SK-N-SH (cell line): ENCODE measurements around the gene GSG1. TPM values are rescaled to one million over a fixed set of nuclear protein-coding genes. Genes with fewer than 3 reads are reported as not detected.

Source experiments
- CTCF ChIA-PET: fragments of 300-600, 350-600 bp; formaldehyde crosslinking; extraction: SDS; loops from one replicate; lab custom pipeline; 2021; lab: Yijun Ruan, JAX
- POLR2A ChIA-PET: fragments of 350-600 bp; sonication (Branson Sonifier 250); formaldehyde crosslinking; extraction: SDS; loops from one replicate; lab custom pipeline; 2020; ENCODE audit warnings: antibody characterized with exemption, inconsistent platforms; lab: Yijun Ruan, JAX
- DNase-seq: peaks from one replicate; pipeline ENCODE4 v3.0.0; 2012
- H2AFZ ChIP-seq: fragments of 200-600 bp; sonication (generic); 2 replicates; pipeline ENCODE4 v1.8.1; 2016; ENCODE audit warnings: antibody characterized with exemption, mild to moderate bottlenecking, low read depth
- H3F3A ChIP-seq: fragments of 200-600 bp; sonication (generic); replicated peaks from 2 replicates; pipeline ENCODE3; 2016; ENCODE audit warnings: antibody characterized with exemption, mild to moderate bottlenecking; ENCODE audit not compliant: insufficient read depth
- H3K27ac ChIP-seq, 2 experiments: fragments of 200-500 bp in 1 of 2; fragments of 200-600 bp in 1 of 2; sonication (Bioruptor generic) in 1 of 2; sonication (generic), shearing (Covaris generic) in 1 of 2; 2 replicates each; pipeline versions ENCODE4 v1.5.1 to v1.6.1; 2014 to 2016; ENCODE audit warnings: low read depth in 2 of 2, inconsistent platforms in 1 of 2, low read length in 1 of 2, mild to moderate bottlenecking in 1 of 2, mixed read lengths in 1 of 2
- H3K27me3 ChIP-seq: fragments of 200-600 bp; sonication (generic), shearing (Covaris generic); 2 replicates; pipeline ENCODE4 v1.6.1; 2016; ENCODE audit warnings: mixed run types; ENCODE audit not compliant: insufficient read depth
- H3K36me3 ChIP-seq, 2 experiments: fragments of 200-500 bp in 1 of 2; fragments of 200-600 bp in 1 of 2; sonication (Bioruptor generic) in 1 of 2; sonication (generic) in 1 of 2; replicated peaks in 1 of 2; 2 replicates each; pipeline versions ENCODE3 to v1.5.1; 2014 to 2016; ENCODE audit warnings: low read length in 1 of 2, mild to moderate bottlenecking in 1 of 2; ENCODE audit not compliant: insufficient read depth in 2 of 2, control insufficient read depth in 1 of 2
- H3K4me1 ChIP-seq, 2 experiments: fragments of 200-500 bp in 1 of 2; fragments of 200-600 bp in 1 of 2; sonication (Bioruptor generic) in 1 of 2; sonication (generic), shearing (Covaris generic) in 1 of 2; 2 replicates each; pipeline versions ENCODE4 v1.5.1 to v1.6.1; 2014 to 2016; ENCODE audit warnings: low read depth in 1 of 2, low read length in 1 of 2, mixed run types in 1 of 2; ENCODE audit not compliant: insufficient read depth in 2 of 2, control insufficient read depth in 1 of 2
- H3K4me2 ChIP-seq: fragments of 200-600 bp; sonication (generic), shearing (Covaris generic); 2 replicates; pipeline ENCODE4 v1.6.1; 2017; ENCODE audit warnings: mixed run types
- H3K4me3 ChIP-seq, 2 experiments: fragments of 200-500 bp in 1 of 2; fragments of 200-600 bp in 1 of 2; sonication (Bioruptor generic) in 1 of 2; sonication (generic), shearing (Covaris generic) in 1 of 2; 2 replicates each; pipeline versions ENCODE4 v1.5.1 to v1.8.1; 2014 to 2016; ENCODE audit warnings: low read depth in 2 of 2, inconsistent platforms in 1 of 2, low read length in 1 of 2, mild to moderate bottlenecking in 1 of 2, mixed read lengths in 1 of 2, moderate library complexity in 1 of 2
- H3K79me2 ChIP-seq: fragments of 200-600 bp; sonication (generic); 2 replicates; pipeline ENCODE4 v1.8.1; 2017; ENCODE audit warnings: mild to moderate bottlenecking; ENCODE audit not compliant: insufficient read depth
- H3K9ac ChIP-seq: fragments of 200-600 bp; sonication (generic); 2 replicates; pipeline ENCODE4 v1.6.1; 2017; ENCODE audit warnings: mixed run types
- H3K9me2 ChIP-seq: fragments of 200-600 bp; sonication (generic); 2 replicates; pipeline ENCODE4 v1.6.1; 2017; ENCODE audit warnings: mixed run types
- H3K9me3 ChIP-seq: fragments of 200-600 bp; sonication (generic); 2 replicates; pipeline ENCODE4 v1.6.1; 2017; ENCODE audit warnings: mixed run types, mild to moderate bottlenecking, moderate library complexity
- H4K20me1 ChIP-seq: fragments of 200-600 bp; sonication (generic); 2 replicates; pipeline ENCODE4 v1.6.1; 2017; ENCODE audit warnings: mild to moderate bottlenecking, mixed run types; ENCODE audit not compliant: insufficient read depth
- EP300 ChIP-seq, 2 experiments: IDR thresholded peaks; 2 replicates each; pipeline versions ENCODE4 v1.4.0 to v1.6.1; 2012; ENCODE audit warnings: borderline replicate concordance in 1 of 2, low read depth in 1 of 2, low read length in 1 of 2
- EZH2phosphoT487 ChIP-seq: fragments of 200-600 bp; sonication (generic); IDR thresholded peaks from 2 replicates; pipeline ENCODE4 v1.6.1; 2017; ENCODE audit warnings: low read depth, mixed run types, mild to moderate bottlenecking, antibody characterized with exemption, moderate library complexity, borderline replicate concordance
- FOSL2 ChIP-seq: IDR thresholded peaks from 2 replicates; pipeline ENCODE4 v1.4.0; 2012; ENCODE audit warnings: low read depth, mild to moderate bottlenecking, moderate library complexity, borderline replicate concordance
- FOXJ3 ChIP-seq: sonication (generic); formaldehyde crosslinking; IDR thresholded peaks from 2 replicates; pipeline ENCODE4 v1.5.1; 2020; ENCODE audit warnings: mild to moderate bottlenecking, missing genetic modification reagents
- GATA2 ChIP-seq: sonication (generic); formaldehyde crosslinking; IDR thresholded peaks from 2 replicates; pipeline ENCODE4 v1.5.0; 2020; ENCODE audit warnings: mild to moderate bottlenecking, missing genetic modification reagents
- IRF3 ChIP-seq: fragments of 150-350 bp; IDR thresholded peaks from 2 replicates; pipeline ENCODE4 v1.6.1; 2016; ENCODE audit warnings: mild to moderate bottlenecking, low read depth, low read length
- JUND ChIP-seq: IDR thresholded peaks from 2 replicates; pipeline ENCODE4 v1.4.0; 2012
- MEF2A ChIP-seq: IDR thresholded peaks from 2 replicates; pipeline ENCODE4 v1.4.0; 2012; ENCODE audit warnings: low read depth, borderline replicate concordance
- NFIC ChIP-seq: IDR thresholded peaks from 2 replicates; pipeline ENCODE4 v1.4.0; 2012; ENCODE audit warnings: borderline replicate concordance
- NRF1 ChIP-seq: IDR thresholded peaks from 2 replicates; pipeline ENCODE4 v1.6.1; 2012; ENCODE audit warnings: low read depth, mild to moderate bottlenecking, low read length
- REST ChIP-seq: IDR thresholded peaks from 2 replicates; pipeline ENCODE4 v1.6.1; 2012; ENCODE audit warnings: mild to moderate bottlenecking, low read depth, low read length, moderate library complexity
- SMC3 ChIP-seq: IDR thresholded peaks from 2 replicates; pipeline ENCODE4 v1.6.1; 2012; ENCODE audit warnings: low read depth, low read length, improper control_type of control experiment
- USF1 ChIP-seq: IDR thresholded peaks from 2 replicates; pipeline ENCODE4 v1.4.0; 2012; ENCODE audit warnings: low read depth, borderline replicate concordance
- USF2 ChIP-seq: fragments of 150-350 bp; IDR thresholded peaks from 2 replicates; pipeline ENCODE4 v1.6.1; 2017; ENCODE audit warnings: antibody characterized with exemption, low read length, low read depth, borderline replicate concordance
- YY1 ChIP-seq: IDR thresholded peaks from 2 replicates; pipeline ENCODE4 v1.4.0; 2012; ENCODE audit warnings: low read depth, mild to moderate bottlenecking
- ZBTB33 ChIP-seq: IDR thresholded peaks from 2 replicates; pipeline ENCODE4 v1.4.0; 2012; ENCODE audit warnings: low read depth, borderline replicate concordance
- WGBS: methylation state at CpG from one replicate; pipeline ENCODE4 v1.1.6; 2017; ENCODE audit warnings: low lambda C conversion rate; 5-methylcytosine and 5-hydroxymethylcytosine counted together
- polyA plus RNA-seq, 3 experiments: library from polyadenylated mRNA; depleted of rRNA; stranded (reverse); fragments of >200 nt; gene quantifications; 2 replicates each; pipeline ENCODE4 v1.2.3, GENCODE V29; 2012

The GSG1 gene
- polyA plus RNA-seq, 1 of the 3 experiments (the other 2 are of a cell fraction), result 0.39 TPM

GRCh38 chr12:13152281-13152680 lies 48.8 kb upstream of the GSG1 start (continued):
- no peak for TF ChIP-seq NRF1

- Histone ChIP-seq H3K27me3 (no peaks in the 10 kb centered on the region), H2AFZ (no peak overlapping the region), H3K4me1 (peaks cover 0 to 6% of the 10 kb centered on the region in 2 experiments; a peak in 1 of 4 replicates), H3K36me3 (no peaks in the 10 kb centered on the region), H3K9ac (no peak overlapping the region), H4K20me1 (no peaks in the 10 kb centered on the region), H3K9me2 (no peaks in the 10 kb centered on the region), H3K27ac (no peak overlapping the region), H3K79me2 (no peaks in the 10 kb centered on the region), H3K9me3 (no peaks in the 10 kb centered on the region), H3K4me3 (no peak overlapping the region), H3F3A (no peaks in the 10 kb centered on the region), H3K4me2 (no peak overlapping the region)
- TF ChIP-seq JUND (no peak), FOSL2 (no peak), MEF2A (no peak), GATA2 (CRISPR knock-in tag) (no peak), REST (no peak)
- ChIA-PET POLR2A (no interaction called here), CTCF (interaction anchor here (0.7 to 1.3 kb wide), 2 partner anchors 63 to 229 kb away, joined by 3 to 4 read pairs; no protein-coding TSS in a partner anchor)
- WGBS, result 56% methylated on average over 4 of the region's 4 CpGs
- DNase-seq, result no peak
Measured at GRCh38 chr12:13149411-13149810, 45.9 kb upstream of the GSG1 start.

GRCh38 chr12:13148485-13148847 lies 45.0 kb upstream of the GSG1 start:
- Histone ChIP-seq H3K27ac (no peak overlapping the region), H3K4me1 (no peaks in the 10 kb centered on the region), H3K9me3 (no peaks in the 10 kb centered on the region), H2AFZ (no peak overlapping the region), H3F3A (no peaks in the 10 kb centered on the region), H4K20me1 (no peaks in the 10 kb centered on the region), H3K4me2 (no peak overlapping the region), H3K79me2 (no peaks in the 10 kb centered on the region), H3K9me2 (no peaks in the 10 kb centered on the region), H3K9ac (no peak overlapping the region), H3K27me3 (no peaks in the 10 kb centered on the region), H3K4me3 (no peak overlapping the region), H3K36me3 (no peaks in the 10 kb centered on the region)
- no peak for DNase-seq
- ChIA-PET POLR2A (no interaction called here), CTCF (interaction anchor here (1.3 kb wide), 1 partner anchor 64 kb away, joined by 4 read pairs; no protein-coding TSS in a partner anchor)
- 94% methylated on average over 3 of the region's 3 CpGs for WGBS
- TF ChIP-seq ZBTB33, result no peak
- TF ChIP-seq USF1, result no peak
- no peak for TF ChIP-seq EP300 (IDR thresholded peaks at IDR 0.05; ENCODE audit: borderline replicate concordance in 1 of 2, low read depth in 1 of 2, low read length in 1 of 2)
- TF ChIP-seq EZH2phosphoT487, result no peak
- TF ChIP-seq NFIC, result no peak
- TF ChIP-seq FOXJ3 (CRISPR knock-in tag), result no peak
- no peak for TF ChIP-seq USF2
- TF ChIP-seq MEF2A, result no peak
- no peak for TF ChIP-seq FOSL2
- TF ChIP-seq YY1, result no peak
- no peak for TF ChIP-seq IRF3
- no peak for TF ChIP-seq SMC3
